Endothelial cell of umbilical vein (primary cell): ENCODE data around the gene TSPAN15. TPM values are rescaled to one million over a fixed set of nuclear protein-coding genes. Genes with fewer than 3 reads are reported as not detected.

Experiments
- BruUV-seq: library from RNA; stranded (reverse); fragments of 400-500 nt; replicated peaks from 2 replicates; lab custom pipeline; 2021; lab: Mats Ljungman, UMichigan
- CTCF ChIA-PET: fragments of 300-600, 350-600 bp; sonication (Branson Sonifier 250); formaldehyde crosslinking; loops from one replicate; lab custom pipeline; 2021; ENCODE audit warnings: antibody characterized with exemption, inconsistent platforms; lab: Charles Lee
- POLR2A ChIA-PET: fragments of 300-600, 350-600 bp; sonication (Branson Sonifier 250); formaldehyde crosslinking; loops from one replicate; lab custom pipeline; 2021; ENCODE audit warnings: antibody characterized with exemption, inconsistent platforms; lab: Charles Lee
- DNase-seq: peaks from one replicate; pipeline ENCODE4 v3.0.0-alpha.2; 2011; ENCODE audit warnings: low read depth, low spot score
- FAIRE-seq: peaks from 2 replicates; lab custom pipeline; 2011; peaks lifted over from hg19 to GRCh38; lab: Jason Lieb, UNC
- H2AFZ ChIP-seq: 2 replicates; pipeline ENCODE4 v1.6.0; 2012; ENCODE audit warnings: low read depth, low read length, control low read depth, inconsistent platforms
- H3K27ac ChIP-seq: 2 replicates; pipeline ENCODE4 v1.5.1; 2011; ENCODE audit warnings: low read depth, mild to moderate bottlenecking, control low read depth, low read length, moderate library complexity; ENCODE audit not compliant: insufficient read depth
- H3K27me3 ChIP-seq, 2 experiments: 2 replicates each; pipeline versions ENCODE4 v1.6.0 to v1.6.1; 2011; ENCODE audit warnings: low read length in 2 of 2, mixed read lengths in 1 of 2; ENCODE audit not compliant: control insufficient read depth in 2 of 2, insufficient read depth in 2 of 2
- H3K36me3 ChIP-seq, 2 experiments: 2 replicates in 1 of 2; 3 replicates in 1 of 2; pipeline ENCODE4 v1.5.1; 2011; ENCODE audit warnings: low read length in 2 of 2, mild to moderate bottlenecking in 1 of 2, moderate library complexity in 1 of 2; ENCODE audit not compliant: control insufficient read depth in 2 of 2, insufficient read depth in 2 of 2; ENCODE audit errors: extremely low read depth in 1 of 2
- H3K4me1 ChIP-seq: 3 replicates; pipeline ENCODE4 v1.5.1; 2011; ENCODE audit warnings: mild to moderate bottlenecking, low read length; ENCODE audit not compliant: control insufficient read depth, insufficient read depth; ENCODE audit errors: extremely low read depth
- H3K4me2 ChIP-seq: 2 replicates; pipeline ENCODE4 v1.6.1; 2011; ENCODE audit warnings: low read length, control low read depth, mixed read lengths; ENCODE audit not compliant: insufficient read depth
- H3K4me3 ChIP-seq, 3 experiments: fragments of 200-600 bp in 1 of 3; sonication (generic), shearing (Covaris generic) in 1 of 3; replicated peaks in 1 of 3; 2 replicates each; pipeline ENCODE4 v1.5.1; 2011 to 2016; ENCODE audit warnings: control low read depth in 3 of 3, low read length in 3 of 3, mild to moderate bottlenecking in 2 of 3, inconsistent platforms in 1 of 3, low read depth in 1 of 3, moderate library complexity in 1 of 3; ENCODE audit not compliant: insufficient read depth in 1 of 3
- H3K79me2 ChIP-seq: 2 replicates; pipeline ENCODE4 v1.6.0; 2012; ENCODE audit warnings: low read length, inconsistent platforms; ENCODE audit not compliant: control insufficient read depth, insufficient read depth
- H3K9ac ChIP-seq: replicated peaks from 2 replicates; pipeline ENCODE3; 2011; ENCODE audit warnings: low read length, control low read depth; ENCODE audit not compliant: insufficient read depth; ENCODE audit errors: extremely low read depth
- H3K9me1 ChIP-seq: replicated peaks from 3 replicates; pipeline ENCODE4 v1.6.0; 2011; ENCODE audit warnings: mild to moderate bottlenecking, low read length; ENCODE audit not compliant: control insufficient read depth, insufficient read depth; ENCODE audit errors: extremely low read depth
- H3K9me3 ChIP-seq: replicated peaks from 2 replicates; pipeline ENCODE4 v1.5.1; 2012; ENCODE audit warnings: low read length, inconsistent platforms; ENCODE audit not compliant: control insufficient read depth, insufficient read depth
- H4K20me1 ChIP-seq: replicated peaks from 2 replicates; pipeline ENCODE3; 2011; ENCODE audit warnings: mild to moderate bottlenecking, low read length; ENCODE audit not compliant: control insufficient read depth, insufficient read depth; ENCODE audit errors: extremely low read depth
- FOS ChIP-seq: IDR thresholded peaks from 2 replicates; pipeline ENCODE4 v1.6.1; 2011; ENCODE audit warnings: mild to moderate bottlenecking, low read length, moderate library complexity, borderline replicate concordance; ENCODE audit not compliant: insufficient read depth
- JUN ChIP-seq: IDR thresholded peaks from 2 replicates; pipeline ENCODE4 v1.6.1; 2011; ENCODE audit warnings: borderline replicate concordance, low read depth; ENCODE audit not compliant: insufficient read length, insufficient read depth
- dilution Hi-C: fragments of 300-500 bp; cut with MboI; formaldehyde crosslinking; loops from one replicate; pipeline ENCODE4 v1.15.0; 2019; ENCODE audit warnings: low sequenced_read_pairs; ENCODE audit not compliant: extremely low pct_ligation_motif_present
- intact Hi-C: fragments of 100-400 bp; cut with micrococcal nuclease; formaldehyde crosslinking; loops from one replicate; pipeline ENCODE4 v1.10.0; 2022
- polyA plus RNA-seq, 4 experiments: library from polyadenylated mRNA; depleted of rRNA in 3 of 4; stranded (reverse) in 3 of 4; unstranded in 1 of 4; fragments of >200 nt; gene quantifications; 2 replicates each; pipeline versions ENCODE4 v1.2.1 to v1.2.3, GENCODE V29; 2011 to 2012; ENCODE audit warnings: missing spikeins in 1 of 4
- total RNA-seq: library from RNA; stranded (reverse); gene quantifications from 2 replicates; pipeline ENCODE4 v1.2.3, GENCODE V29; 2021
- TF ChIP-seq, protein P1 (sequence below), 2 donors: IDR thresholded peaks; 1 replicate in 1 of 2; 2 replicates in 1 of 2; pipeline ENCODE4 v1.5.1; 2011; ENCODE audit warnings: low read length in 2 of 2, mild to moderate bottlenecking in 2 of 2, moderate library complexity in 2 of 2, control low read depth in 1 of 2, inconsistent platforms in 1 of 2, low read depth in 1 of 2; ENCODE audit not compliant: insufficient read depth in 1 of 2; ENCODE audit errors: extremely low read depth in 1 of 2

TSPAN15 gene
- total and polyA plus RNA-seq, 2 donors (not counting 3 experiments of a cell fraction or from before 2014, with no cell fraction given) = 78.4 to 189 TPM

DNA sequence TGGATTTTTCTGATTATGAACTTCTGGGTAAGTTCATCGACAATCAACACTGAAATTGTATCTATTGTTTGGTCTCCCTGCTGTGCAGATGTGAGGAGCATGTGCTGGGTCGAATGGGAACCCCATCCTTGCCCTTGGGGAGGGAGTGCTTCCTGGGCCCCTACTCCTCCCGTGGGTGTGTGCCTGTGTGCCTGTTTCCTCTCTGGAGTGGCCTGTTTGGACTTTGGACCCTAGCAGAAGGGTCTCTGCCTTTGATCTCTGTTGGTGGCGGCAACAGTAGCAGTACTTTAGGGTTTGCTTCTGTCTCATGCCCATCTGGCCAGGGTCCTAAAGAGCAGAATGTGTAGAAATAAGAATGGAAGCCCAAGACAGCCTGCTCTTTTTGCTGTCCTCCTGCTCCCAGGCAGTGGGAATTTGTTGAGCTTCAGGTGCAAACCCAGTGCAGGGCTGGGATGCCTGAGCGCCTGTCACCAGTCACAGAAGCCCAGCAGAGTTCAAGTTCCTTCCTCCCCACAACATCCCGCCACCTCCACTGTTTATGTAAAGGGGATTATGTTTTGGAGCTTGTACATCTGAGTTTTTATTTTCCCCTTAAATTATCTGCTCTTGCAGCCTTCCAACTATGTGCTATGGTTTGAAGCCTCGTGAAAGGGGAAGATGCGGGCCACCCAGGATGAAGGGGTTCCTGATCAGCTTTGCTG is 33.1 kb upstream of the TSPAN15 start:
- Histone ChIP-seq H3K27ac (no peak overlapping the region), H2AFZ (no peak overlapping the region), H3K9ac (no peak overlapping the region), H3K4me1 (no peaks in the 10 kb centered on the region), H3K9me3 (no peaks in the 10 kb centered on the region), H3K36me3 (no peaks in the 10 kb centered on the region), H3K27me3 (peaks cover 0 to 1% of the 10 kb centered on the region in 2 experiments), H3K79me2 (no peaks in the 10 kb centered on the region), H4K20me1 (no peaks in the 10 kb centered on the region), H3K9me1 (no peaks in the 10 kb centered on the region), H3K4me2 (no peak overlapping the region), H3K4me3 (no peak overlapping the region)
- intact Hi-C loops (no loop called here), dilution Hi-C loops (no loop called here)
- CTCF ChIA-PET = interaction anchor here (1.2 to 2.9 kb wide), 7 partner anchors 9 to 219 kb away, joined by 3 to 15 read pairs (median 6); no protein-coding TSS in a partner anchor
- TF ChIP-seq FOS (no peak), JUN (no peak)
- TF ChIP-seq, protein P1, sequence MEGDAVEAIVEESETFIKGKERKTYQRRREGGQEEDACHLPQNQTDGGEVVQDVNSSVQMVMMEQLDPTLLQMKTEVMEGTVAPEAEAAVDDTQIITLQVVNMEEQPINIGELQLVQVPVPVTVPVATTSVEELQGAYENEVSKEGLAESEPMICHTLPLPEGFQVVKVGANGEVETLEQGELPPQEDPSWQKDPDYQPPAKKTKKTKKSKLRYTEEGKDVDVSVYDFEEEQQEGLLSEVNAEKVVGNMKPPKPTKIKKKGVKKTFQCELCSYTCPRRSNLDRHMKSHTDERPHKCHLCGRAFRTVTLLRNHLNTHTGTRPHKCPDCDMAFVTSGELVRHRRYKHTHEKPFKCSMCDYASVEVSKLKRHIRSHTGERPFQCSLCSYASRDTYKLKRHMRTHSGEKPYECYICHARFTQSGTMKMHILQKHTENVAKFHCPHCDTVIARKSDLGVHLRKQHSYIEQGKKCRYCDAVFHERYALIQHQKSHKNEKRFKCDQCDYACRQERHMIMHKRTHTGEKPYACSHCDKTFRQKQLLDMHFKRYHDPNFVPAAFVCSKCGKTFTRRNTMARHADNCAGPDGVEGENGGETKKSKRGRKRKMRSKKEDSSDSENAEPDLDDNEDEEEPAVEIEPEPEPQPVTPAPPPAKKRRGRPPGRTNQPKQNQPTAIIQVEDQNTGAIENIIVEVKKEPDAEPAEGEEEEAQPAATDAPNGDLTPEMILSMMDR (IDR thresholded peaks at IDR 0.05; ENCODE audit: extremely low read depth in 1 of 2, insufficient read depth in 1 of 2, low read depth in 1 of 2, low read length in 2 of 2) = no peak
- no peak for FAIRE-seq
- POLR2A ChIA-PET = no interaction called here
- DNase-seq = no peak
- BruUV-seq = no TSS peak
